GM19397 (cell line): Measurements from ENCODE around the gene TESK1.
"Not testable (repeated sequence)": the region's sequence is repeated elsewhere in the genome, so short reads cannot be mapped to it uniquely, and the experiment has no call there.

ENCODE experiments used
- ATAC-seq: cut with Tn5 transposase; IDR thresholded peaks from one replicate; pipeline ENCODE4 v1.9.1; 2021; ENCODE audit warnings: mild to moderate bottlenecking, moderate library complexity; ENCODE audit not compliant: unreplicated experiment

Gene TESK1

GRCh38 chr9:35643046-35643445 lies 38.0 kb downstream of the TESK1 start:
- no peak for ATAC-seq

GRCh38 chr9:35645736-35646135 lies 40.7 kb downstream of the TESK1 start:
- not testable (repeated sequence) for ATAC-seq

GRCh38 chr9:35646153-35646532 lies 41.1 kb downstream of the TESK1 start:
- no peak for ATAC-seq

GRCh38 chr9:35646533-35647265 lies 41.6 kb downstream of the TESK1 start:
- peak; percentile 84 for ATAC-seq

- no peak for ATAC-seq
Observed at GRCh38 chr9:35649431-35650340, 44.6 kb downstream of the TESK1 start.

DNA sequence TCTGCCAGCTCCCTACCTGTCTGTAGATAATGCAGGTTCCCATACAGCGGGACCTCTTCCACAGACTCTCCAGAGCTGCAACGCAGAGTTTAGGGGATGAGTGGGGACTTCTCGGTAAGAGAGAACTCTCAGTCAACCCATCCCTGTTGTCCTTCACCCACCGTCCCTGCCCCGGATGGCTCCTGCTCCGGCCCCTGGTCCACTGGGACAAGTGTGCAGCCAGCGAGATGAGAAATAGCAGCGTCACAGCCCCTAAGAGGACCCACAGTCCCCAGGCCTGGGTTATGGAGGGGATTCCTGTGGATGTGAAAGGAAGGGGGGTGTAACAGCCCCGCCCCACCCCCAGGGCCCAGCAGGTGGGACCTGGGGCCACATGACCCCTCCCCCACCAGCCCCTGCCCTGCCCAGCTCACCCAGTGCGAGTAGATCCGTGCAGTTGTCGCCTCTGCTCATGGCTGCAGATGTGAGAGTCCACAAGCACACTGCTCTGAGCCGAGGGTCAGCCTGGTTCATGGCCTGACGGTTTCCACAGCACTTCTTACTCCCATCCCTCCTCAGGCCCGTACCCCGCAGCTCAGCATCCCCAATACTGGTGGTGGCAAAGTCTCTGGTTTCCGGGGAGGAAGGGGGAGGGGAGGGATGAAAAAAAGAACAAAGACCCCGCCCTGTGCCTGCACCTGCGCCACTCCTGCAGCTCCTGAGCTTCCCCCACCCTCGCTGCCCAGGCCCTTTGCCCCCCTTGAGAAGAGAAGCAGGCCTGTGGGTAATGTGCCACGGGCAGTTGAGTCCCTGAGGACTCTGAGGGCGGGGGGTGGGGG lies 45.5 kb downstream of the TESK1 start, which contains the start of gene SIT1:
Gene SIT1 (minus strand): TSS at position 591 of the 818 bp plus-strand sequence. CDS start 78 bp downstream, at position 513.
- no peak for ATAC-seq

DNA sequence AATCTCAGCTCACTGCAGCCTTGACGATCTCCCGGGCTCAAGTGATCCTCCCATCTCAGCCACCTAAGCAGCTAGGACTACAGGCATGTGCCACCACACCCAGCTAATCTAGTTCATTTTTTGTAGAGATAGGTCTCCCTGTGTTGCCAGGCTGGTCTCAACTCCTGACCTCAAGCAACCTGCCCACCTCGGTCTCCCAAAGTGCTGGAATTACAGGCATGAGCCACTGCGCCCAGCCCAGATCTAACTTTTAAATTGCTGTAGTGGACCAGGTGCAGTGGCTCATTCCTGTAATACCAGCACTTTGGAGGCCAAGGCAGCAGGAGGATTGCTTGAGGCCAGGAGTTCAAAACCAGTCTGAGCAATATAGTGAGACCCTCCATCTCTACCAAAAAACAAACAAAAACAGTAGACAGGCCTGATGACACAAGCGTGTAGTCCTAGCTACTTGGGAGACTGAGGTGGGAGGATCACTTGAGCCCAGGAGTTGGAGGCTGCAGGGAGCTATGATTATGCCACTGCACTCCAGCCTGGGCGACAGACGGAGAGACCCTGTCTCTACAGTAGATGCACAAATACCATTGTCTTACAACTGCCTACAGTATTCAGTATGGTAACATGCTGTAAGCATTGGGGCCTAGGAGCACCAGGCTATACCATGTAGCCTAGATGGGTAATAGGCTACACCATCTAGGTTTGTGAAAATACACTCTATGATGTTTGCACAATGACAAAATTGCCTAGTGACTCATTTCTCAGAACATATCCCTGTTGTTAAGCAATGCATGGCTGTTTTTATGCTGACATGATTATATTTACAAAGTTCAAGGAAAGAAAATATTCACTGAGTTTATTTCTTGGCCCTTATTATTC lies 47.1 kb downstream of the TESK1 start:
- ATAC-seq: no peak

DNA sequence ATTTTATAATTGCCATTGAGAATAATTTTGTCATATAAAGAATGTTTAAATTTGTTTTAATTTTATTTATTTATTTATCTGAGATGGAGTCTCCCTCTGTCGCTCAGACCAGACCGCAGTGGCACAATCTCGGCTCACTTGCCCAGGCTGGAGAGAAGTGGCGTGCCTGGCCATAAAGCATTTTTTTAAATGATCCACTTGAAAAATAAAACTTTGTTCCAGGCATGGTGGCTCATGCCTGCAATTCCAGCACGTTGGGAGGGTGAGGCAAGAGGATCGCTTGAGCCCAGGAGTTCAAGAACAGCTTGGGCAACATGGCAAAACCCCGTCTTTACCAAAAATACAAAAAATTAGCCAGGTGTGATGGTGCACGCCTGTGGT lies 47.8 kb downstream of the TESK1 start:
- no peak for ATAC-seq

- no peak for ATAC-seq
Observed at GRCh38 chr9:35653611-35654010, 48.5 kb downstream of the TESK1 start.

DNA sequence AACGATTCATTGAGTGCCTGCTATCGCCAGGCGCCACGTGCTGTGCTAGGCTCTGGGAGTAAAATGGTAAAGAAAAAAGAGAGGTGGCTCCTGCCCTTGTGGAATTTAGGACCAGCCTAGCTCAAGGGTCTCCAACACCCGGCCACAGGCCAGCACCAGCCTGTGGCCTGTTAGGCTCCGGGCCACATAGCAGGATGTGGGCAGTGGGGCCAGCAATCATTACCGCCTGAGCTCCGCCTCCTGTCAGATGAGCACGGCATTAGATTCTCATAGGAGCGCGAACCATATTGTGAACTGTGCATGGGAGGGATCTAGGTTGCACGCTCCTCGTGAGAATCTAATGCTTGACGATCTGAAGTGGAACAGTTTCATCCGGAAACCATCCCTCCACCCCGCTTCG lies 51.3 kb downstream of the TESK1 start:
- ATAC-seq: no peak

DNA sequence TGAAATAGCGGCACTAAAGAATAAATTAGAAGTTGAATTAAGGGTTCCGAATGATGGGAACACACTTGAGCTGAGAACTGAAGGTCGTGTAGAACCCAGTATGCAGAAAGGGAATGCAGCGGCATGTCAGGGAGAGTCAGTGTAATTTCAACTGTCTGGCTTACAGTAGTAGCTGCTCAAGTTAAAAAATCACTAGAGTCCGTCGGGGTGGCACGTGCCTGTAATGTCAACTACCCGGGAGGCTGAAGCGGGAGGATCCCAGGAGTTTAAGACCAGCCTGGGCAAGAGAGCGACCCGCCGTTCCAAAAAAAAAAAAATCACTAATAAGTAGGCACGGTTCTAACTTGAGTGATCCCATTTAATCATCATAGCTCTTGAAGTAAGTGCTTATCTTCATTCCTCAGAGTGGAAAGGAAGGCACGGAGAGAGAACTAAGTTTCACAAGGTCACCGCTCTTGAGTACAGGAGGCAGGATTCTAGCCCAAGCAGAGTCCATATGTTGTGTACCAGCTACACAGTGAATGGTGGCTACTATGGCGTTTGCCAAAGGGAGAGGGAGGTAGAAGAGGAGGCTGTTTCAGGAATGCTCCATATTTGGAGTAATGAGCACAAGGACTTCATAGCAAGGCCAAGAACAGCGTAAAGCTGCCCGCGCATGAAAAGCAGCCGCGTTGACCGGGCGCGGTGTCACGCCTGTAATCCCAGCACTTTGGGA lies 51.9 kb downstream of the TESK1 start:
- ATAC-seq: no peak

DNA sequence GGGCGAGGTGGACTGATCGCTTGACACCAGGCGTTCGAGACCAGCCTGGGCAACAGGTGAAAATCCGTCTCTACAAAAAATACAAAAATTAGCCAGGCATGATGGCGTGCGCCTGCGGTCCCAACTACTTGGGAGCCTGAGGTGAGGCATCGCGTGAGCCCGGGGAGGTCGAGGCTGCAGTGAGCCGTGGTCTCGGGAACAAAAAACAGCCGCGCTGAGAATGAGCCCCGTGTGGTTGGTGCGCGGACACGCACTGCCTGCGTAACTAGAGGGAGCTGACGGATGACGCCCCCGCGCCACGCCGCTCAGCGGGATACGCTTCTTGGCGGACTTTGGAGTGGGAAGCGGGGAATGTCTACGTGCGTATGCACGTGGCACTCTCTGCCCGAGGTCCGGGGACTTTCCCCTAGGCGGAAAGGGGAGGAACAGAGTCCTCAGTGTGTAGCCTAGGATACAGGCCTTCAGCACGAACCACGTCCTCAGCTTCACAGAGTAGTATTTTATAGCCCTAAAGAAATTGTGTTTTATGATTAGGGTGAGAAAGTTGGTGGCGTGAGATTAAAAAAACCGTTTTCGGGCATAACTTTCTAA lies 52.6 kb downstream of the TESK1 start, which contains the start of gene RMRP:
Gene RMRP (minus strand): TSS at position 474 of the 591 bp plus-strand sequence.
- peak; percentile 81 for ATAC-seq

DNA sequence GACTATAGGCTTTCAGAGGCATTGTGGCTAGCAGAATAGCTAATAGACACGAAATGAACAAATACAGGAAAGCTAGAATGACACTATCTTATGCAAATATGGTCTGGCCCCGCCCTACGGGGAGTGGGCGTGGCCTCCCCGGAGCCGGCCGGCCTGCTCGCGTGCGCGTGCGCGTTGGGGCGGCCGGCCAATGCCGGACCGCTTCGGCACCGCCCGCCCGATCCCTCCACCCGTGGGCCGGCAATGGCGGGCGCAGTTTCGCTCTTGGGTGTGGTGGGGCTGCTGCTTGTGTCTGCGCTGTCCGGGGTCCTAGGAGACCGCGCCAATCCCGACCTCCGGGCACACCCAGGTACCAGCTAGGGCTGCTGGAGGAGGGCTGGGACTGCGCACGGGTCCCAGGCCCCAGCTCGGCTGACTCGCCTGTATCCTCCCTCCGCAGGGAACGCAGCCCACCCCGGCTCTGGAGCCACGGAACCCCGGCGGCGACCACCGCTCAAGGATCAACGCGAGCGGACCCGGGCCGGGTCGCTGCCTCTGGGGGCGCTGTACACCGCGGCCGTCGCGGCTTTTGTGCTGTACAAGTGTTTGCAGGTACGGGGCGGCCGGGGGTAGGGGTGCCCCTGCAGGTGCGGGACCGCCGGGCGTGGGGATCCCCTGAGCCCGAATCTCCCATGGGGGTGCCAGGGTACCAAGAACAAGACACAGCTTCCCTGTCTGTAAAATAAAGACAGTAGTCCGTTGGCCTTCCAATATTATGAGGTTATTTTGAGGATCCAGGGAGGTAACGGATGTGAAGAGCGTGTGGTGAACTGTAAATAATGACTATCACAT lies 53.3 kb downstream of the TESK1 start, which contains the start of gene CCDC107:
Gene CCDC107 (plus strand): TSS at position 156 of the 831 bp plus-strand sequence. CDS start 88 bp downstream, at position 244.
- peak; percentile 66 for ATAC-seq

DNA sequence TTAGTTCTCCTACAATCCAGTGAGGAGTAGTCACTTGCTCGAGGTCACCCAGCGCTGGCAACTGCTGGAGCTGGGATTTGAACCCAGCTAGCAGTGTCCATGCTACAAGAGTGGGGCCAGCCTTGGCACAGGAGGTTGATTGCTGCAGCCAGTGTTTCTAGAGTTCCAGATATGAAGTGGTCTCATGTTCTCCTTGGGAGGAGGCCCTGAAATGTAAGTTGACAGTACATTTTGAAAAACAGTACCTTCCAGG lies 53.8 kb downstream of the TESK1 start:
- no peak for ATAC-seq

- no peak for ATAC-seq
Observed at GRCh38 chr9:35659340-35659739, 54.3 kb downstream of the TESK1 start.
